ENCODE data around the gene TMEM255B. TPM values are rescaled to one million over a fixed set of nuclear protein-coding genes. Genes with fewer than 3 reads are reported as not detected.

TMEM255B gene
- polyA plus RNA-seq, 3 donors: 5.1 to 7.5 (median 5.9) TPM

- Mint-ChIP-seq H3K36me3 (peaks cover 5 to 14% of the 10 kb centered on the region in 2 donors), H3K9me3 (peaks cover 35 to 81% (median 47%) of the 10 kb centered on the region in 7 donors), H3K27ac (peak overlapping the region; percentile 77 to 95 (median 89)), H3K4me3 (peak overlapping the region; percentile 88 to 94), H3K4me1 (peaks cover 22% of the 10 kb centered on the region), H3K27me3 (ENCODE audit: low read depth in 3 of 3) (peaks cover 0 to 4% (median 3%) of the 10 kb centered on the region in 3 donors)
- intact Hi-C loops (cut with micrococcal nuclease): no loop called here
- 41% methylated on average over 28 of the region's 42 CpGs for WGBS (ENCODE audit: insufficient coverage)
- Histone ChIP-seq H3K36me3 (replicated peaks in 1 of 2; ENCODE audit: control insufficient read depth in 1 of 2, insufficient read depth in 2 of 2, low read length in 2 of 2) (no peaks in the 10 kb centered on the region), H3K79me2 (ENCODE audit: insufficient read depth, low read length) (no peaks in the 10 kb centered on the region), H3K27ac (ENCODE audit: low read depth in 1 of 2, low read length in 2 of 2) (peak overlapping the region; percentile 67 to 68), H4K20me1 (ENCODE audit: insufficient read depth, low read length) (no peaks in the 10 kb centered on the region), H3K4me1 (ENCODE audit: control insufficient read depth in 1 of 2, insufficient read depth in 2 of 2, low read length in 2 of 2) (peaks cover 17 to 20% of the 10 kb centered on the region in 2 donors), H3K9ac (ENCODE audit: insufficient read depth, low read length, poor library complexity, severe bottlenecking) (peak overlapping the region; percentile 41), H3K9me3 (replicated peaks in 1 of 2; ENCODE audit: control insufficient read depth in 1 of 2, insufficient read depth in 1 of 2, low read length in 2 of 2) (peaks cover 15 to 70% of the 10 kb centered on the region in 2 donors), H2AFZ (ENCODE audit: insufficient read depth, low read depth, low read length, poor library complexity, severe bottlenecking) (peak overlapping the region; percentile 67), H3K4me2 (replicated peaks; ENCODE audit: extremely low read depth, low read length, poor library complexity, severe bottlenecking) (peak overlapping the region; percentile 68), H3K27me3 (ENCODE audit: control insufficient read depth in 2 of 2, insufficient read depth in 2 of 2, low read length in 2 of 2) (no peaks in the 10 kb centered on the region), H3K4me3 (replicated peaks in 1 of 3; ENCODE audit: low read depth in 2 of 3, low read length in 3 of 3) (peak overlapping the region; percentile 38 to 69 (median 39))
- peak; percentile 50 to 73 (median 72) for DNase-seq
- TF ChIP-seq, protein P1, sequence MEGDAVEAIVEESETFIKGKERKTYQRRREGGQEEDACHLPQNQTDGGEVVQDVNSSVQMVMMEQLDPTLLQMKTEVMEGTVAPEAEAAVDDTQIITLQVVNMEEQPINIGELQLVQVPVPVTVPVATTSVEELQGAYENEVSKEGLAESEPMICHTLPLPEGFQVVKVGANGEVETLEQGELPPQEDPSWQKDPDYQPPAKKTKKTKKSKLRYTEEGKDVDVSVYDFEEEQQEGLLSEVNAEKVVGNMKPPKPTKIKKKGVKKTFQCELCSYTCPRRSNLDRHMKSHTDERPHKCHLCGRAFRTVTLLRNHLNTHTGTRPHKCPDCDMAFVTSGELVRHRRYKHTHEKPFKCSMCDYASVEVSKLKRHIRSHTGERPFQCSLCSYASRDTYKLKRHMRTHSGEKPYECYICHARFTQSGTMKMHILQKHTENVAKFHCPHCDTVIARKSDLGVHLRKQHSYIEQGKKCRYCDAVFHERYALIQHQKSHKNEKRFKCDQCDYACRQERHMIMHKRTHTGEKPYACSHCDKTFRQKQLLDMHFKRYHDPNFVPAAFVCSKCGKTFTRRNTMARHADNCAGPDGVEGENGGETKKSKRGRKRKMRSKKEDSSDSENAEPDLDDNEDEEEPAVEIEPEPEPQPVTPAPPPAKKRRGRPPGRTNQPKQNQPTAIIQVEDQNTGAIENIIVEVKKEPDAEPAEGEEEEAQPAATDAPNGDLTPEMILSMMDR (IDR thresholded peaks at IDR 0.05): no peak
Observed at GRCh38 chr13:113815151-113816058, 56.4 kb downstream of the TMEM255B start.

DNA sequence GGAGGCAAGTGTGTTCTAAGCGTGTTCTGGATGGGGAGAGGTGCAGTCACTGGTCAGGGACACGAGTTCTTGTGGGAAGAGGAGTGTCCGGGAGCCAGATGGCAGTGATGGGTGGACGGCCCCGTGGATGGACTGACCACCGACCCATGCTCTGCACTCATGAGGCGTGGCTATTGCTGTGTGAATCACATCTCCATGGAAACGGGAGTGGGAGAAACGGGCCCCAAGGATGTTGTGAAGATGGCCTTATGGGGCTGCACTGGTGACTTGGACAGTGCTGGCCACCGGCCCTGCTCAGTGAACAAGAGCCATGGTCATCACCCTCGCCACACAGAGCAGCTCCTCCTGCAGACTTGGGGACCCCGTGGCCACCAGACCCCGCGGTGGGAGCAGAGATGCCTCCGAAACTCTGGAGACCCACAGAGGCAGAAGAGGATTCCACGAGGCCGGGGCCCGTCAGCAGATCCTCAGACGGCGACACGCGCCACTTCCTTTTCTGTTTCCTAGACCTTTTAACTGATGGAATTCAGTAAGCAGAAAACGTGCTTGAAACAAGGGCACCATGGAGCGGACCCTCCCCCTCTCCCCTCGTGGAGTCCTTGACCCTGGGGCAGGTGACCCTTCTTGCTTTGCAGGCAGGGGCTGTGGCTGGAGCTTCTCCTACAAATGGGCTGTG lies 57.4 kb downstream of the TMEM255B start:
- Histone ChIP-seq H3K9me3 (replicated peaks in 1 of 2; ENCODE audit: control insufficient read depth in 1 of 2, insufficient read depth in 1 of 2, low read length in 2 of 2) (peaks cover 16 to 73% of the 10 kb centered on the region in 2 donors), H3K27me3 (ENCODE audit: control insufficient read depth in 2 of 2, insufficient read depth in 2 of 2, low read length in 2 of 2) (no peaks in the 10 kb centered on the region), H3K9ac (ENCODE audit: insufficient read depth, low read length, poor library complexity, severe bottlenecking) (no peak overlapping the region), H3K4me2 (replicated peaks; ENCODE audit: extremely low read depth, low read length, poor library complexity, severe bottlenecking) (peak overlapping the region; percentile 68), H2AFZ (ENCODE audit: insufficient read depth, low read depth, low read length, poor library complexity, severe bottlenecking) (no peak overlapping the region), H3K79me2 (ENCODE audit: insufficient read depth, low read length) (no peaks in the 10 kb centered on the region), H3K36me3 (replicated peaks in 1 of 2; ENCODE audit: control insufficient read depth in 1 of 2, insufficient read depth in 2 of 2, low read length in 2 of 2) (peaks cover 0 to 4% of the 10 kb centered on the region in 2 donors), H3K4me3 (replicated peaks in 1 of 3; ENCODE audit: low read depth in 2 of 3, low read length in 3 of 3) (peak overlapping the region in 1 of 3 experiments; percentile 69), H3K27ac (ENCODE audit: low read depth in 1 of 2, low read length in 2 of 2) (no peak overlapping the region), H4K20me1 (ENCODE audit: insufficient read depth, low read length) (no peaks in the 10 kb centered on the region), H3K4me1 (ENCODE audit: control insufficient read depth in 1 of 2, insufficient read depth in 2 of 2, low read length in 2 of 2) (peaks cover 17 to 20% of the 10 kb centered on the region in 2 donors)
- TF ChIP-seq, protein P1 (IDR thresholded peaks at IDR 0.05): no peak
- peaks cover 35 to 82% (median 47%) of the 10 kb centered on the region in 7 donors for H3K9me3 Mint-ChIP-seq
- peak overlapping the region in 4 of 7 donors; percentile 11 to 91 (median 83) for H3K27ac Mint-ChIP-seq
- H3K27me3 Mint-ChIP-seq (ENCODE audit: low read depth in 3 of 3): peaks cover 0 to 4% (median 3%) of the 10 kb centered on the region in 3 donors
- peak in 1 of 3 donors; percentile 19 for DNase-seq
- H3K4me3 Mint-ChIP-seq: peak overlapping the region; percentile 88 to 94
- H3K36me3 Mint-ChIP-seq: peaks cover 8 to 22% of the 10 kb centered on the region in 2 donors
- intact Hi-C loops (cut with micrococcal nuclease): no loop called here
- WGBS (ENCODE audit: insufficient coverage): 65% methylated on average over 25 of the region's 25 CpGs
- H3K4me1 Mint-ChIP-seq: peaks cover 22% of the 10 kb centered on the region

All from CD14-positive monocyte (primary cell).